ENCODE measurements around the gene OAS2. TPM values are rescaled to one million over a fixed set of nuclear protein-coding genes. Genes with fewer than 3 reads are reported as not detected.

Gene OAS2
- total and polyA plus RNA-seq, 2 of the 8 experiments (the other 6 are each of a cell fraction or from before 2014, with no cell fraction given), result 0.06 TPM; not detected in 1

DNA sequence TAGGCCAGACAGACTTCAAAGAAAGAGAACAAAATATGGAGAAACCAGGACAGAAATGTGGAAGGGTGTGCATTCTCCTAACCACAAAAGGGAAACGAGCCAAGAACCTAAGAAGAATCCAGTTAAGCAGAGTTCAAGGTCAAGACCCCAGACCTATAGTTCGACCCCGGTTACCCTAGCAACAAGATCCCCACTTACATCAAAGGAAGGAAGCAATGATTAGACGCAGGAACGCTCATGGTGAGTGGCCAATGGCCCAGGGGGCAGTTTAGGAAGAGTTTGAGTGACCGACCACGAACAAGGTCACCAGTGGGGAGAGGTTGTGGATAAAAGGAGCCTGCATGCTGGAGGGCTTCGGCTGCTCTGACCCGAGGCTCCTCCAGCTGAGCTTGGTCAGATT is 36.2 kb downstream of the OAS2 start (continued):
- TF ChIP-seq CHD7 (IDR thresholded peaks at IDR 0.05; ENCODE audit: insufficient replicate concordance, low read length), result no peak
- TF ChIP-seq MAX (IDR thresholded peaks at IDR 0.05), result no peak
- TF ChIP-seq POU5F1 (IDR thresholded peaks at IDR 0.05; ENCODE audit: low read depth, low read length), result no peak
- no peak for TF ChIP-seq ATF2 (IDR thresholded peaks at IDR 0.05; ENCODE audit: low read length)
- TF ChIP-seq KDM5A (IDR thresholded peaks at IDR 0.05; ENCODE audit: low read length), result no peak
- no peak for TF ChIP-seq RAD21 (IDR thresholded peaks at IDR 0.05 in 1 of 2, conservative IDR thresholded peaks at IDR 0.05 in 1 of 2; ENCODE audit: low read depth in 2 of 2, low read length in 2 of 2)
- TF ChIP-seq, protein P1, sequence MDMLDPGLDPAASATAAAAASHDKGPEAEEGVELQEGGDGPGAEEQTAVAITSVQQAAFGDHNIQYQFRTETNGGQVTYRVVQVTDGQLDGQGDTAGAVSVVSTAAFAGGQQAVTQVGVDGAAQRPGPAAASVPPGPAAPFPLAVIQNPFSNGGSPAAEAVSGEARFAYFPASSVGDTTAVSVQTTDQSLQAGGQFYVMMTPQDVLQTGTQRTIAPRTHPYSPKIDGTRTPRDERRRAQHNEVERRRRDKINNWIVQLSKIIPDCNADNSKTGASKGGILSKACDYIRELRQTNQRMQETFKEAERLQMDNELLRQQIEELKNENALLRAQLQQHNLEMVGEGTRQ (IDR thresholded peaks at IDR 0.05; ENCODE audit: low read length), result no peak
